Measurements from ENCODE around the gene GREB1. TPM values are rescaled to one million over a fixed set of nuclear protein-coding genes. Genes with fewer than 3 reads are reported as not detected.

Gene GREB1
- total RNA-seq, 1 donor from 2014 or later: 143 TPM

GRCh38 chr2:11564816-11565567 lies 31.1 kb downstream of the GREB1 start:
- TF ChIP-seq, protein P1, sequence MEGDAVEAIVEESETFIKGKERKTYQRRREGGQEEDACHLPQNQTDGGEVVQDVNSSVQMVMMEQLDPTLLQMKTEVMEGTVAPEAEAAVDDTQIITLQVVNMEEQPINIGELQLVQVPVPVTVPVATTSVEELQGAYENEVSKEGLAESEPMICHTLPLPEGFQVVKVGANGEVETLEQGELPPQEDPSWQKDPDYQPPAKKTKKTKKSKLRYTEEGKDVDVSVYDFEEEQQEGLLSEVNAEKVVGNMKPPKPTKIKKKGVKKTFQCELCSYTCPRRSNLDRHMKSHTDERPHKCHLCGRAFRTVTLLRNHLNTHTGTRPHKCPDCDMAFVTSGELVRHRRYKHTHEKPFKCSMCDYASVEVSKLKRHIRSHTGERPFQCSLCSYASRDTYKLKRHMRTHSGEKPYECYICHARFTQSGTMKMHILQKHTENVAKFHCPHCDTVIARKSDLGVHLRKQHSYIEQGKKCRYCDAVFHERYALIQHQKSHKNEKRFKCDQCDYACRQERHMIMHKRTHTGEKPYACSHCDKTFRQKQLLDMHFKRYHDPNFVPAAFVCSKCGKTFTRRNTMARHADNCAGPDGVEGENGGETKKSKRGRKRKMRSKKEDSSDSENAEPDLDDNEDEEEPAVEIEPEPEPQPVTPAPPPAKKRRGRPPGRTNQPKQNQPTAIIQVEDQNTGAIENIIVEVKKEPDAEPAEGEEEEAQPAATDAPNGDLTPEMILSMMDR (conservative IDR thresholded peaks at IDR 0.05): no peak
- Mint-ChIP-seq H3K27ac (ENCODE audit: unreplicated experiment) (no peak overlapping the region), H3K27me3 (ENCODE audit: low read depth) (no peaks in the 10 kb centered on the region), H3K4me1 (peaks cover 36% of the 10 kb centered on the region), H3K4me3 (no peak overlapping the region), H3K36me3 (ENCODE audit: low read depth) (peaks cover 8% of the 10 kb centered on the region), H3K9me3 (no peaks in the 10 kb centered on the region)
- no peak for DNase-seq (ENCODE audit: low read depth, low spot score)

- Mint-ChIP-seq H3K27me3 (ENCODE audit: low read depth) (no peaks in the 10 kb centered on the region), H3K36me3 (ENCODE audit: low read depth) (peaks cover 8% of the 10 kb centered on the region), H3K9me3 (no peaks in the 10 kb centered on the region), H3K27ac (ENCODE audit: unreplicated experiment) (peak overlapping the region; percentile 75), H3K4me3 (no peak overlapping the region), H3K4me1 (peaks cover 28% of the 10 kb centered on the region)
- DNase-seq (ENCODE audit: low read depth, low spot score): no peak
- TF ChIP-seq, protein P1 (conservative IDR thresholded peaks at IDR 0.05): no peak
Observed at GRCh38 chr2:11566383-11566782, 32.5 kb downstream of the GREB1 start.

DNA sequence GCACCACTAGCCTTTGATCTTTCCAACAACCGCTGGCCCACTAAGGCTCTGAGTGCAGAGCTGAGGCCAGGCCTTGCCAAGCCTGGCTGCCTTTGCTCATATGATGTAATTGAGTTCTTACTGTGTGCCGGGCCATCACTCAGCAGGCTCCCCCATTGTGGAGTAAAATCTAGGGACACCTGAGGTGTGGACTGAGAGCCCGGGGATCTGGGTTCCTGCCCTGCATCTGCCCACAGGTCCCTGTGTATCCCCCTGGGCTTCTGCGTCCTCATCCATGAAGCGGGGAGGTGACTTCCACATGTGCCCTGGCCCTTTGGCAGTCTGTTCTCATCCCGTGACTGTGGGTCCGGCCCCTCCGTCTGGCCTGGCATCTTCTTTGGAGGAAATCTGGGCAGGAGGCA lies 33.8 kb downstream of the GREB1 start:
- Mint-ChIP-seq H3K27ac (ENCODE audit: unreplicated experiment) (no peak overlapping the region), H3K27me3 (ENCODE audit: low read depth) (no peaks in the 10 kb centered on the region), H3K9me3 (no peaks in the 10 kb centered on the region), H3K4me3 (no peak overlapping the region), H3K4me1 (peaks cover 23% of the 10 kb centered on the region), H3K36me3 (ENCODE audit: low read depth) (peaks cover 8% of the 10 kb centered on the region)
- DNase-seq (ENCODE audit: low read depth, low spot score): no peak
- TF ChIP-seq, protein P1 (conservative IDR thresholded peaks at IDR 0.05): no peak

- Mint-ChIP-seq H3K36me3 (ENCODE audit: low read depth) (peaks cover 8% of the 10 kb centered on the region), H3K4me3 (no peak overlapping the region), H3K27me3 (ENCODE audit: low read depth) (no peaks in the 10 kb centered on the region), H3K4me1 (peaks cover 28% of the 10 kb centered on the region), H3K27ac (ENCODE audit: unreplicated experiment) (no peak overlapping the region), H3K9me3 (no peaks in the 10 kb centered on the region)
- DNase-seq (ENCODE audit: low read depth, low spot score): no peak
- TF ChIP-seq, protein P1 (conservative IDR thresholded peaks at IDR 0.05): no peak
Observed at GRCh38 chr2:11568436-11568835, 34.6 kb downstream of the GREB1 start.

- no peak overlapping the region for H3K27ac Mint-ChIP-seq (ENCODE audit: unreplicated experiment)
- H3K9me3 Mint-ChIP-seq: no peaks in the 10 kb centered on the region
- peaks cover 6% of the 10 kb centered on the region for H3K36me3 Mint-ChIP-seq (ENCODE audit: low read depth)
Observed at GRCh38 chr2:11569636-11570035, 35.8 kb downstream of the GREB1 start.

More at GRCh38 chr2:11569636-11570035, 35.8 kb downstream of the GREB1 start:
- H3K4me3 Mint-ChIP-seq: no peak overlapping the region
- H3K27me3 Mint-ChIP-seq (ENCODE audit: low read depth): no peaks in the 10 kb centered on the region
- peaks cover 28% of the 10 kb centered on the region for H3K4me1 Mint-ChIP-seq
- DNase-seq (ENCODE audit: low read depth, low spot score): no peak
- TF ChIP-seq, protein P1 (conservative IDR thresholded peaks at IDR 0.05): no peak

Data from neural crest cell (in vitro differentiated cells).